Hepatocyte (in vitro differentiated cells): ENCODE data around the gene PRND.
"Not testable (repeated sequence)": the region's sequence is repeated elsewhere in the genome, so short reads cannot be mapped to it uniquely, and the experiment has no call there.

ENCODE experiments used
- EZH2 ChIP-seq: fragments of 200-600 bp; sonication (generic); IDR thresholded peaks from 2 replicates; pipeline ENCODE4 v1.6.1; 2016; ENCODE audit warnings: antibody characterized with exemption, mild to moderate bottlenecking, borderline replicate concordance
- EZH2phosphoT487 ChIP-seq: fragments of 200-600 bp; sonication (generic); IDR thresholded peaks from one replicate; pipeline ENCODE4 v1.6.1; 2018; ENCODE audit warnings: antibody characterized with exemption, mild to moderate bottlenecking, low read depth, moderate library complexity; ENCODE audit not compliant: unreplicated experiment, severe bottlenecking
- TF ChIP-seq, protein P1 (sequence below): fragments of 200-600 bp; sonication (generic); IDR thresholded peaks from 2 replicates; pipeline ENCODE4 v1.5.1; 2016; ENCODE audit warnings: antibody characterized with exemption, mild to moderate bottlenecking; ENCODE audit not compliant: poor library complexity

DNA sequence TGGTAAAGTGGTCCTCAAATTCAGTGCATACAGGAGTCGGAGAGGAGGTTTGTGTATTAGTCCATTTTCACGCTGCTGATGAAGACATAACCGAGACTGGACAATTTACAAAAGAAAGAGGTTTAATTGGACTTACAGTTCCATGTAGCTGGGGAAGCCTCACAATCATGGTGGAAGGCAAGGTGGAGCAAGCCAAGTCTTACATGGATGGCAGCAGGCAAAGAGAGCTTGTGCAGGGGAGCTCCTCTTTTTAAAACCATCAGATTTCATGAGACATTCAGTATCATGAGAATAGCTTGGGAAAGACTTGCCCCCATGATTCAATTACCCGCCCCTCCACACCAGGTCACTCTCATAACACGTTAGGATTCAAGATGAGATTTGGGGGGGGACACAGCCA, 51.3 kb downstream of the PRND start:
- TF ChIP-seq, protein P1, sequence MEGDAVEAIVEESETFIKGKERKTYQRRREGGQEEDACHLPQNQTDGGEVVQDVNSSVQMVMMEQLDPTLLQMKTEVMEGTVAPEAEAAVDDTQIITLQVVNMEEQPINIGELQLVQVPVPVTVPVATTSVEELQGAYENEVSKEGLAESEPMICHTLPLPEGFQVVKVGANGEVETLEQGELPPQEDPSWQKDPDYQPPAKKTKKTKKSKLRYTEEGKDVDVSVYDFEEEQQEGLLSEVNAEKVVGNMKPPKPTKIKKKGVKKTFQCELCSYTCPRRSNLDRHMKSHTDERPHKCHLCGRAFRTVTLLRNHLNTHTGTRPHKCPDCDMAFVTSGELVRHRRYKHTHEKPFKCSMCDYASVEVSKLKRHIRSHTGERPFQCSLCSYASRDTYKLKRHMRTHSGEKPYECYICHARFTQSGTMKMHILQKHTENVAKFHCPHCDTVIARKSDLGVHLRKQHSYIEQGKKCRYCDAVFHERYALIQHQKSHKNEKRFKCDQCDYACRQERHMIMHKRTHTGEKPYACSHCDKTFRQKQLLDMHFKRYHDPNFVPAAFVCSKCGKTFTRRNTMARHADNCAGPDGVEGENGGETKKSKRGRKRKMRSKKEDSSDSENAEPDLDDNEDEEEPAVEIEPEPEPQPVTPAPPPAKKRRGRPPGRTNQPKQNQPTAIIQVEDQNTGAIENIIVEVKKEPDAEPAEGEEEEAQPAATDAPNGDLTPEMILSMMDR: not testable (repeated sequence)
- TF ChIP-seq EZH2, EZH2phosphoT487: not testable (repeated sequence)
